ENCODE data around the gene FBXL15. TPM values are rescaled to one million over a fixed set of nuclear protein-coding genes. Genes with fewer than 3 reads are reported as not detected.
A peak's percentile ranks its signal among the peaks of the same experiment; 100 is the strongest.

FBXL15 gene
- total and polyA plus RNA-seq, 2 donors (not counting 1 experiment from before 2014, with no cell fraction given) = 2.8 to 7.3 TPM

GRCh38 chr10:102375250-102375649, 45.4 kb upstream of the FBXL15 start:
- Histone ChIP-seq H3K4me3 (replicated peaks in 1 of 4; ENCODE audit: control extremely low read depth in 1 of 4, insufficient read depth in 1 of 4, low read depth in 3 of 4, low read length in 4 of 4) (no peak overlapping the region), H3K4me1 (ENCODE audit: control insufficient read depth, extremely low read depth, insufficient read depth, low read length) (no peaks in the 10 kb centered on the region), H4K20me1 (ENCODE audit: control insufficient read depth, extremely low read depth, insufficient read depth, low read length) (no peaks in the 10 kb centered on the region), H3K79me2 (ENCODE audit: control insufficient read depth, insufficient read depth, low read length) (no peaks in the 10 kb centered on the region), H3K9ac (ENCODE audit: insufficient read depth, low read length) (no peak overlapping the region), H3K4me2 (ENCODE audit: extremely low read depth, insufficient read depth, low read length) (no peak overlapping the region), H3K27me3 (ENCODE audit: control insufficient read depth, insufficient read depth, low read length) (no peaks in the 10 kb centered on the region), H3K27ac (ENCODE audit: insufficient read depth, low read length) (no peak overlapping the region), H2AFZ (ENCODE audit: low read length) (no peak overlapping the region), H3K9me3 (ENCODE audit: control insufficient read depth, insufficient read depth, low read depth, low read length) (no peaks in the 10 kb centered on the region), H3K36me3 (ENCODE audit: control insufficient read depth, insufficient read depth, low read length) (peaks cover 30% of the 10 kb centered on the region)
- TF ChIP-seq CTCF (conservative IDR thresholded peaks at IDR 0.05 in 1 of 2, IDR thresholded peaks at IDR 0.05 in 1 of 2; ENCODE audit: low read depth in 1 of 2, low read length in 2 of 2) (peak in 1 of 2 donors; percentile 14), EZH2 (IDR thresholded peaks at IDR 0.05; ENCODE audit: low read length, missing control alignments) (no peak)
- no peak for DNase-seq (ENCODE audit: low read depth in 2 of 2)

- Histone ChIP-seq H3K4me2 (ENCODE audit: extremely low read depth, insufficient read depth, low read length) (no peak overlapping the region), H3K36me3 (ENCODE audit: control insufficient read depth, insufficient read depth, low read length) (peaks cover 25% of the 10 kb centered on the region), H3K4me3 (replicated peaks in 1 of 4; ENCODE audit: control extremely low read depth in 1 of 4, insufficient read depth in 1 of 4, low read depth in 3 of 4, low read length in 4 of 4) (no peak overlapping the region), H3K9ac (ENCODE audit: insufficient read depth, low read length) (no peak overlapping the region), H2AFZ (ENCODE audit: low read length) (no peak overlapping the region), H3K4me1 (ENCODE audit: control insufficient read depth, extremely low read depth, insufficient read depth, low read length) (no peaks in the 10 kb centered on the region), H3K9me3 (ENCODE audit: control insufficient read depth, insufficient read depth, low read depth, low read length) (no peaks in the 10 kb centered on the region), H4K20me1 (ENCODE audit: control insufficient read depth, extremely low read depth, insufficient read depth, low read length) (no peaks in the 10 kb centered on the region), H3K79me2 (ENCODE audit: control insufficient read depth, insufficient read depth, low read length) (no peaks in the 10 kb centered on the region), H3K27ac (ENCODE audit: insufficient read depth, low read length) (no peak overlapping the region), H3K27me3 (ENCODE audit: control insufficient read depth, insufficient read depth, low read length) (no peaks in the 10 kb centered on the region)
- TF ChIP-seq CTCF (conservative IDR thresholded peaks at IDR 0.05 in 1 of 2, IDR thresholded peaks at IDR 0.05 in 1 of 2; ENCODE audit: low read depth in 1 of 2, low read length in 2 of 2) (no peak), EZH2 (IDR thresholded peaks at IDR 0.05; ENCODE audit: low read length, missing control alignments) (no peak)
- DNase-seq (ENCODE audit: low read depth in 2 of 2) = no peak
These were observed 44.8 kb upstream of the FBXL15 start for GRCh38 chr10:102375867-102376266.

GRCh38 chr10:102376901-102377300, 43.7 kb upstream of the FBXL15 start:
- H2AFZ ChIP-seq (ENCODE audit: low read length) = no peak overlapping the region
- TF ChIP-seq EZH2 (IDR thresholded peaks at IDR 0.05; ENCODE audit: low read length, missing control alignments) (no peak), CTCF (conservative IDR thresholded peaks at IDR 0.05 in 1 of 2, IDR thresholded peaks at IDR 0.05 in 1 of 2; ENCODE audit: low read depth in 1 of 2, low read length in 2 of 2) (no peak)
- H3K79me2 ChIP-seq (ENCODE audit: control insufficient read depth, insufficient read depth, low read length) = no peaks in the 10 kb centered on the region
- no peaks in the 10 kb centered on the region for H3K4me1 ChIP-seq (ENCODE audit: control insufficient read depth, extremely low read depth, insufficient read depth, low read length)
- DNase-seq (ENCODE audit: low read depth in 2 of 2) = no peak
- no peak overlapping the region for H3K4me3 ChIP-seq (replicated peaks in 1 of 4; ENCODE audit: control extremely low read depth in 1 of 4, insufficient read depth in 1 of 4, low read depth in 3 of 4, low read length in 4 of 4)
- H3K27ac ChIP-seq (ENCODE audit: insufficient read depth, low read length) = no peak overlapping the region
- H3K36me3 ChIP-seq (ENCODE audit: control insufficient read depth, insufficient read depth, low read length) = peaks cover 26% of the 10 kb centered on the region
- no peak overlapping the region for H3K4me2 ChIP-seq (ENCODE audit: extremely low read depth, insufficient read depth, low read length)
- no peaks in the 10 kb centered on the region for H3K27me3 ChIP-seq (ENCODE audit: control insufficient read depth, insufficient read depth, low read length)
- H3K9ac ChIP-seq (ENCODE audit: insufficient read depth, low read length) = no peak overlapping the region
- H4K20me1 ChIP-seq (ENCODE audit: control insufficient read depth, extremely low read depth, insufficient read depth, low read length) = no peaks in the 10 kb centered on the region
- no peaks in the 10 kb centered on the region for H3K9me3 ChIP-seq (ENCODE audit: control insufficient read depth, insufficient read depth, low read depth, low read length)
